ENCODE data around the gene VWA3B. TPM values are rescaled to one million over a fixed set of nuclear protein-coding genes. Genes with fewer than 3 reads are reported as not detected.
"Not testable (repeated sequence)": the region's sequence is repeated elsewhere in the genome, so short reads cannot be mapped to it uniquely, and the experiment has no call there.

Gene VWA3B
- total RNA-seq, 1 experiment from 2014 or later: not detected

DNA sequence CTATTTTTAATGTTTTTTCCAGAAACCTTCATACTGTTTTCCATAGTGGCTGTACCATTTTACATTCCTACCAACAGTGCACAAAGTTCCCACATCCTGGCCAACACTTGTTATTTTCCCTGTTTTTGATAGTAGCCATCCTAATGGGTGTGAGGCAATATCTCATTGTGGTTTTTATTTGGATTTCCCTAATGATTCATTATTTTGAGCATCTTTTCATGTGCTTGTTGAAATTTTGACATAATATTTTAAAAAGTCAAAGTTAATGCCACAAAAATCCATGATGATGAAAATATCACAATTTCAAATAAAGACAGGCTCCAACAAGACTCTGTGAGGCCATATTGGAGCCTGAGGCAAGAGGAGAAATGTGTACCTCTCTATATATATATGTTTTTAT lies 50.2 kb downstream of the VWA3B start:
- H3K9me3 ChIP-seq (ENCODE audit: control insufficient read depth, low read depth, low read length): no peaks in the 10 kb centered on the region
- no peak overlapping the region for H2BK15ac ChIP-seq (ENCODE audit: low read depth, low read length)
- H3K27me3 ChIP-seq (ENCODE audit: insufficient read depth, low read length): no peaks in the 10 kb centered on the region
- H3K4me2 ChIP-seq (ENCODE audit: insufficient read depth, insufficient read length, low read length): no peak overlapping the region
- H3K56ac ChIP-seq (ENCODE audit: insufficient read length, low read depth, low read length): no peak overlapping the region
- no peaks in the 10 kb centered on the region for H3K4me1 ChIP-seq (ENCODE audit: insufficient read depth, low read length)
- no peak overlapping the region for H3K4ac ChIP-seq (ENCODE audit: low read depth, low read length)
- no peak overlapping the region for H3K27ac Mint-ChIP-seq
- no peak overlapping the region for H2AK5ac ChIP-seq (ENCODE audit: insufficient read length, low read length)
- H2BK12ac ChIP-seq (ENCODE audit: insufficient read length, low read depth, low read length): no peak overlapping the region
- no peak overlapping the region for H2AFZ ChIP-seq (ENCODE audit: low read length)
- no peak overlapping the region for H4K5ac ChIP-seq (ENCODE audit: insufficient read length, low read depth, low read length)
- no peaks in the 10 kb centered on the region for H4K20me1 ChIP-seq (ENCODE audit: control insufficient read depth, insufficient read depth, insufficient read length)
- peaks cover 8 to 20% of the 10 kb centered on the region in 2 experiments; a peak in 4 of 5 replicates for H3K9me3 Mint-ChIP-seq
- H3K14ac ChIP-seq (ENCODE audit: insufficient read depth, low read length): no peak overlapping the region
- no peaks in the 10 kb centered on the region; a peak in 3 of 7 replicates for H3K36me3 Mint-ChIP-seq (ENCODE audit: insufficient read depth in 1 of 3, low read depth in 3 of 3)
- H3K9ac ChIP-seq (ENCODE audit: extremely low read depth, insufficient read length, low read length): no peak overlapping the region
- H3T11ph ChIP-seq (ENCODE audit: low read length): no peak overlapping the region
- peaks cover 18 to 19% of the 10 kb centered on the region in 2 experiments for H3K4me1 Mint-ChIP-seq
- H2BK5ac ChIP-seq (ENCODE audit: insufficient read length, low read length): no peak overlapping the region
- H3K27ac ChIP-seq (ENCODE audit: insufficient read length, low read depth, low read length): no peak overlapping the region
- no peaks in the 10 kb centered on the region for H3K23me2 ChIP-seq (ENCODE audit: insufficient read length, low read depth, low read length, poor library complexity, severe bottlenecking)
- no peak overlapping the region for H3K23ac ChIP-seq (ENCODE audit: insufficient read length, low read depth, low read length)
- H3K18ac ChIP-seq (ENCODE audit: insufficient read length, low read depth, low read length): no peak overlapping the region
- H2BK120ac ChIP-seq (ENCODE audit: low read depth, low read length, poor library complexity, severe bottlenecking): no peak overlapping the region
- H2BK20ac ChIP-seq (ENCODE audit: low read depth, low read length, poor library complexity, severe bottlenecking): no peak overlapping the region
- peaks cover 7% of the 10 kb centered on the region for H3K27me3 Mint-ChIP-seq (ENCODE audit: low read depth)
- H3K79me1 ChIP-seq (ENCODE audit: insufficient read depth, low read depth, low read length, poor library complexity, severe bottlenecking): no peaks in the 10 kb centered on the region
- H4K8ac ChIP-seq (replicated peaks; ENCODE audit: insufficient read length, low read depth, low read length): no peak overlapping the region
- H4K91ac ChIP-seq (ENCODE audit: insufficient read length, low read depth, low read length): no peak overlapping the region
- no peak for TF ChIP-seq CTCF (conservative IDR thresholded peaks at IDR 0.05)
- no peak for DNase-seq
- no peak overlapping the region for H3K4me3 Mint-ChIP-seq
- no peaks in the 10 kb centered on the region for H3K79me2 ChIP-seq (ENCODE audit: insufficient read depth, low read length)

GRCh38 chr2:98138978-98139377 lies 52.0 kb downstream of the VWA3B start:
- DNase-seq; H3K27me3 Mint-ChIP-seq (ENCODE audit: low read depth); H3K9ac ChIP-seq (ENCODE audit: extremely low read depth, insufficient read length, low read length); H4K20me1 ChIP-seq (ENCODE audit: control insufficient read depth, insufficient read depth, insufficient read length); H3K4me2 ChIP-seq (ENCODE audit: insufficient read depth, insufficient read length, low read length); H4K8ac ChIP-seq (replicated peaks; ENCODE audit: insufficient read length, low read depth, low read length); H3K79me1 ChIP-seq (ENCODE audit: insufficient read depth, low read depth, low read length, poor library complexity, severe bottlenecking); H3K9me3 ChIP-seq (ENCODE audit: control insufficient read depth, low read depth, low read length); H3K23ac ChIP-seq (ENCODE audit: insufficient read length, low read depth, low read length); H3K79me2 ChIP-seq (ENCODE audit: insufficient read depth, low read length); H3K27me3 ChIP-seq (ENCODE audit: insufficient read depth, low read length); H3T11ph ChIP-seq (ENCODE audit: low read length); H2AK5ac ChIP-seq (ENCODE audit: insufficient read length, low read length); H2BK12ac ChIP-seq (ENCODE audit: insufficient read length, low read depth, low read length); H3K18ac ChIP-seq (ENCODE audit: insufficient read length, low read depth, low read length); H4K91ac ChIP-seq (ENCODE audit: insufficient read length, low read depth, low read length); H3K23me2 ChIP-seq (ENCODE audit: insufficient read length, low read depth, low read length, poor library complexity, severe bottlenecking); H3K14ac ChIP-seq (ENCODE audit: insufficient read depth, low read length); H2BK20ac ChIP-seq (ENCODE audit: low read depth, low read length, poor library complexity, severe bottlenecking); H2BK15ac ChIP-seq (ENCODE audit: low read depth, low read length); H2AFZ ChIP-seq (ENCODE audit: low read length); H3K36me3 Mint-ChIP-seq (ENCODE audit: insufficient read depth in 1 of 3, low read depth in 3 of 3); H3K4me1 ChIP-seq (ENCODE audit: insufficient read depth, low read length); H3K27ac ChIP-seq (ENCODE audit: insufficient read length, low read depth, low read length); H3K4me3 Mint-ChIP-seq; H4K5ac ChIP-seq (ENCODE audit: insufficient read length, low read depth, low read length); H3K56ac ChIP-seq (ENCODE audit: insufficient read length, low read depth, low read length); H3K27ac Mint-ChIP-seq; H3K4ac ChIP-seq (ENCODE audit: low read depth, low read length); H2BK5ac ChIP-seq (ENCODE audit: insufficient read length, low read length); H2BK120ac ChIP-seq (ENCODE audit: low read depth, low read length, poor library complexity, severe bottlenecking): not testable (repeated sequence)
- H3K9me3 Mint-ChIP-seq: peaks cover 8 to 20% of the 10 kb centered on the region in 2 experiments; a peak in 4 of 5 replicates
- H3K4me1 Mint-ChIP-seq: peaks cover 18% of the 10 kb centered on the region in 2 experiments
- WGBS (ENCODE audit: extremely low coverage, insufficient read length, low lambda C conversion rate): no CpG with 5 or more reads among the region's 28 CpGs
